ENCODE measurements around the gene ENTR1.

DNA sequence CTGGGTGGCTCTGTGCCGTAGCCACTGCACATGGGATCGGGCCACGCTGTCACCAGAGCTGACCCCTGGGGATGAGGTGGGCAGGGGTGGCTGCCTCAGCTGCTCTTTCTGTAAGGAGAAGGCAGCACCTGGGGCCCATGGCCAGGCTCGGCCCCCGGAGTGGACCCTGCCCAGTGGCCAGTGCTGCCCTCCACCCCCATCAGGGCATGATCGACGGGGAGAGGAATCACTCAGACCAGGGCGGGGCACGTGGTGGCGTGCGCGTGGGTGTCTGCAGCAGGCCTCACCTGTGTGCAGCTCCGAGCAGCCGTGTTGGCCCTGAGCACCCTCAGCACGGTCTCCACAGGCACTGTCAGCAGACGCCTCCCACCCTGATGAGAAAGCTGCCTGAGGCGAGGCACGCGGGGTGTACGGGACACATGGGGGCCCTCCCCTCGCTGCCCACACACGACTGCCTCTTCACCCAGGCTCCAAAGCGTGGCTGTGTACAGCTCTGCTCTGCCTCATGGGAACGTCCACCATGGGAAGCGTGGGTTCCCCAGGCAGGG, 28.4 kb downstream of the ENTR1 start:
- TF ChIP-seq CTCF (IDR thresholded peaks at IDR 0.05) (no peak), POLR2A (IDR thresholded peaks at IDR 0.05) (no peak)
